ENCODE data around the gene IFNE. TPM values are rescaled to one million over a fixed set of nuclear protein-coding genes. Genes with fewer than 3 reads are reported as not detected.

Gene IFNE, protein sequence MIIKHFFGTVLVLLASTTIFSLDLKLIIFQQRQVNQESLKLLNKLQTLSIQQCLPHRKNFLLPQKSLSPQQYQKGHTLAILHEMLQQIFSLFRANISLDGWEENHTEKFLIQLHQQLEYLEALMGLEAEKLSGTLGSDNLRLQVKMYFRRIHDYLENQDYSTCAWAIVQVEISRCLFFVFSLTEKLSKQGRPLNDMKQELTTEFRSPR
- under 1 TPM in 2 of 5 experiments, not detected in 3; 0.46 to 0.76 TPM for total RNA-seq
- not detected for polyA plus RNA-seq
- total RNA-seq: not detected

DNA sequence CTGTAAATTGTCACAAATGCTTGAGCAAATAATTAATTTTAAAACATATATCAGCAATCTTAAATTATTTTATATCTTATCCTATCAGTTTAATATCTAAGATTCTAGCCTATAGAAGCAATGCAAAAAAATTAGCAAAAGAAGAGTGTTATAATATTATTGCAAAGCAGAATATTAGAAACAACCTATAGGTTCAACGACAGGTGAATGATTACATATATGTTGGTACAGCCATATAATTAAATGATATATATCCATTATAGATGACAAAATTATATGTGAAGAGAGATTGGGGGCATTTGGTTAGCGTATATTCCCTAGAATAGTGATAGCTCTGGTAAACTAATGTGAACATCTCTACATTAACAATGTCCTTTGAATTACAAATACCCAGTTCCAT lies at the start of gene IFNE:
Gene IFNE (minus strand): TSS at position 101 of the 400 bp plus-strand sequence. CDS start 619 bp downstream, outside the sequence.
- ChIA-PET CTCF (interaction anchor here (0.6 kb wide), 1 partner anchor 16 kb away, joined by 3 read pairs; no protein-coding TSS in a partner anchor), POLR2A (no interaction called here)
- no peak for ATAC-seq
- H3K27ac ChIP-seq (ENCODE audit: low read depth, low read length): no peak within 1 kb of the TSS
- H3K27me3 ChIP-seq (ENCODE audit: control insufficient read depth in 2 of 2, insufficient read depth in 2 of 2, low read length in 2 of 2): no peaks in the 10 kb centered on the region
- H3K4me3 ChIP-seq (ENCODE audit: low read length): no peak within 1 kb of the TSS
- peaks cover 0 to 22% (median 12%) of the 10 kb centered on the region in 11 donors for H3K9me3 Mint-ChIP-seq
- peaks cover 0 to 18% (median 8%) of the 10 kb centered on the region in 5 donors for H3K36me3 Mint-ChIP-seq
- intact Hi-C loops (cut with micrococcal nuclease): no loop called here
- H3K9me3 ChIP-seq (ENCODE audit: control insufficient read depth in 2 of 3, low read length in 3 of 3): no peaks in the 10 kb centered on the region
- H3K27ac Mint-ChIP-seq: no peak within 1 kb of the TSS
- DNase-seq: no peak
- H3K4me1 Mint-ChIP-seq: no peaks in the 10 kb centered on the region
- H3K36me3 ChIP-seq (ENCODE audit: control insufficient read depth in 2 of 3, insufficient read depth in 3 of 3, low read length in 3 of 3): no peaks in the 10 kb centered on the region
- H3K4me1 ChIP-seq (ENCODE audit: control insufficient read depth in 2 of 2, insufficient read depth in 2 of 2, low read length in 2 of 2): no peaks in the 10 kb centered on the region
- no peak within 1 kb of the TSS for H3K4me3 Mint-ChIP-seq
- H3K27me3 Mint-ChIP-seq: peaks cover 0 to 13% (median 0%) of the 10 kb centered on the region in 5 donors

DNA sequence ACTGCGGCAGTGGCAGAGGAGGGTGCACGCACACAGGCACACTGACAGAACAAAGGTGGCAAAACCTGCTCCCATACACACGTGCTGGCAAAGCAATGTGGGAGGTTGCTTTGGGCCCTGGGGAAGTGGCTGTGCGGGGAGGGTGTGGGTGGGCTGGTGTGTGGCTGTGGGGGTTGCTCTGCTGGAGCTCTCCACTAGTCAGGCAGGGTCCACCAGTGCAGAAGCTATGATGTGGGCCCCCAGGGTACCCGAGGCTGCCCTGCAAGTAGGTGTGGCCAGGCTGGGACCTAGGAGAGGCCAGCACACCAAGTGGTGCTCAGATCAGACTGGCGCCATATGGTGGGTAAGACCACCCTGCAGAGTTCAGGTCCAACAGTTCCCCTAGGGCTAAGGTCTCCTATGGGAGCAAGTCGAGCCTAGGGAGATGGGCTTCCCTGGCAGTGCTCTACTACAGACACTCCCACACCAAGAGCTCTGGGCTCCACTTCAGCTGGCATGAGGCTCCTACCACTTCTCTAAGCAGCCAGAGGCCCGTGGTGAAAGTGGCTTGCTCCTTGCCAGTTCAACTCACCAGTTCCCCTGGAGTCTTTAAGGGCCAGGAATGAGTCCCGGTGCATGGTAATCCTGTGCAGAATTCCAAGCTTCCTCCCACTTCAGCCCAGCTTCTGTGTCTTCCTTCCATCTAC lies 46.2 kb upstream of the IFNE start:
- H3K4me3 ChIP-seq (ENCODE audit: low read length): no peak overlapping the region
- peaks cover 0 to 2% (median 0%) of the 10 kb centered on the region in 7 donors for H3K4me1 Mint-ChIP-seq
- H3K36me3 Mint-ChIP-seq: peaks cover 0 to 14% (median 10%) of the 10 kb centered on the region in 5 donors
- intact Hi-C loops (cut with micrococcal nuclease): no loop called here
- H3K27ac ChIP-seq (ENCODE audit: low read depth, low read length): no peak overlapping the region
- DNase-seq (no peak), ATAC-seq (no peak)
- no peaks in the 10 kb centered on the region for H3K9me3 ChIP-seq (ENCODE audit: control insufficient read depth in 2 of 3, low read length in 3 of 3)
- H3K4me1 ChIP-seq (ENCODE audit: control insufficient read depth in 2 of 2, insufficient read depth in 2 of 2, low read length in 2 of 2): no peaks in the 10 kb centered on the region
- H3K27me3 ChIP-seq (ENCODE audit: control insufficient read depth in 2 of 2, insufficient read depth in 2 of 2, low read length in 2 of 2): no peaks in the 10 kb centered on the region
- H3K9me3 Mint-ChIP-seq: peaks cover 0 to 15% (median 2%) of the 10 kb centered on the region in 11 donors
- POLR2A ChIA-PET: no interaction called here
- H3K27me3 Mint-ChIP-seq: peaks cover 0 to 7% (median 0%) of the 10 kb centered on the region in 5 donors
- H3K36me3 ChIP-seq (ENCODE audit: control insufficient read depth in 2 of 3, insufficient read depth in 3 of 3, low read length in 3 of 3): no peaks in the 10 kb centered on the region
- no peak overlapping the region for H3K4me3 Mint-ChIP-seq
- CTCF ChIA-PET: no interaction called here
- H3K27ac Mint-ChIP-seq: no peak overlapping the region

DNA sequence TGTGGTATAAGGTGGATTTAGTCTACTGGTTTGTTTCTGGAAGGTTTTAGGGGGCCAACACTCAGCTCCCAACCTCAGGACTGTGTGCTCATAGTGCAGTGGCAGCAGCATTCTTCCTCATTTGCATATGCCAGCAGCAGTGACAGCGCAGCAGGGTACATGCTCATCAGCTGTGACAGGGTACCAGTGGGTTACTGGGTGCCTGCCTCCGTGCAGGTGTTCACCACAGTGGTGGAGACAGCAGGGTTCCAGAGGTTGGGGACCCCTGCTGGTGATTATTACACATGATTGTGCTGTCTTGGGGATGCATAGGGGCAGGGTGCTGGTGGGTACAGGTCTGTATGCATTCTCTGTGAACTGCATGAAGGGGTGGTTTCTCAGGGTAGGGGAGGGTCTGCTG lies 45.5 kb upstream of the IFNE start:
- Histone ChIP-seq H3K27me3 (ENCODE audit: control insufficient read depth in 2 of 2, insufficient read depth in 2 of 2, low read length in 2 of 2) (no peaks in the 10 kb centered on the region), H3K9me3 (ENCODE audit: control insufficient read depth in 2 of 3, low read length in 3 of 3) (no peaks in the 10 kb centered on the region), H3K4me3 (ENCODE audit: low read length) (no peak overlapping the region), H3K27ac (ENCODE audit: low read depth, low read length) (no peak overlapping the region), H3K4me1 (ENCODE audit: control insufficient read depth in 2 of 2, insufficient read depth in 2 of 2, low read length in 2 of 2) (no peaks in the 10 kb centered on the region), H3K36me3 (ENCODE audit: control insufficient read depth in 2 of 3, insufficient read depth in 3 of 3, low read length in 3 of 3) (no peaks in the 10 kb centered on the region)
- Mint-ChIP-seq H3K4me1 (peaks cover 0 to 2% (median 0%) of the 10 kb centered on the region in 7 donors), H3K27ac (no peak overlapping the region), H3K9me3 (peaks cover 0 to 19% (median 3%) of the 10 kb centered on the region in 11 donors), H3K36me3 (peaks cover 0 to 18% (median 7%) of the 10 kb centered on the region in 5 donors), H3K4me3 (no peak overlapping the region), H3K27me3 (peaks cover 0 to 7% (median 0%) of the 10 kb centered on the region in 5 donors)
- POLR2A ChIA-PET: no interaction called here
- no peak for DNase-seq
- CTCF ChIA-PET: no interaction called here
- ATAC-seq: no peak
- intact Hi-C loops (cut with micrococcal nuclease): no loop called here

DNA sequence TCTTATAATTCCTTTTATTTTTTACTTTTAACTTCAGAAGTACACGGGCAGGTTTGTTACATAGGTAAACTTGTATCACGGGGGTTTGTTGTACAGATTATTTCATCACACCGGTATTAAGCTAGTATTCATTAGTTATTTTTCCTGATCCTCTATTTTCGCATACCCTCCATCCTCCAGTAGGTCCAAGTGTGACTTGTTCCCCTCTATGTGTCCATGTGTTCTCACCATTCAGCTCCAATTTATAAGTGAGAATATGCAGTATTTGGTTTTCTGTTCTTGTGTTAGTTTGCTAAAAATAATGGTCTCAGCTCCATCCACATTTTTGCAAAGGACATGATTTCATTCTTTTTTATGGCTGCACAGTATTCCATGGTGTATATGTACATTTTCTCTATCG lies 43.1 kb upstream of the IFNE start:
- ChIA-PET POLR2A (no interaction called here), CTCF (no interaction called here)
- Histone ChIP-seq H3K36me3 (ENCODE audit: control insufficient read depth in 2 of 3, insufficient read depth in 3 of 3, low read length in 3 of 3) (no peaks in the 10 kb centered on the region), H3K4me3 (ENCODE audit: low read length) (no peak overlapping the region), H3K27ac (ENCODE audit: low read depth, low read length) (no peak overlapping the region), H3K27me3 (ENCODE audit: control insufficient read depth in 2 of 2, insufficient read depth in 2 of 2, low read length in 2 of 2) (no peaks in the 10 kb centered on the region), H3K4me1 (ENCODE audit: control insufficient read depth in 2 of 2, insufficient read depth in 2 of 2, low read length in 2 of 2) (no peaks in the 10 kb centered on the region), H3K9me3 (ENCODE audit: control insufficient read depth in 2 of 3, low read length in 3 of 3) (no peaks in the 10 kb centered on the region)
- ATAC-seq (no peak), DNase-seq (no peak)
- Mint-ChIP-seq H3K27me3 (peaks cover 0 to 7% (median 2%) of the 10 kb centered on the region in 5 donors), H3K4me1 (no peaks in the 10 kb centered on the region), H3K4me3 (no peak overlapping the region), H3K9me3 (peaks cover 0 to 25% (median 4%) of the 10 kb centered on the region in 11 donors), H3K27ac (peak overlapping the region in 1 of 9 donors; percentile 34), H3K36me3 (peaks cover 2 to 18% (median 7%) of the 10 kb centered on the region in 5 donors)
- intact Hi-C loops (cut with micrococcal nuclease): no loop called here

DNA sequence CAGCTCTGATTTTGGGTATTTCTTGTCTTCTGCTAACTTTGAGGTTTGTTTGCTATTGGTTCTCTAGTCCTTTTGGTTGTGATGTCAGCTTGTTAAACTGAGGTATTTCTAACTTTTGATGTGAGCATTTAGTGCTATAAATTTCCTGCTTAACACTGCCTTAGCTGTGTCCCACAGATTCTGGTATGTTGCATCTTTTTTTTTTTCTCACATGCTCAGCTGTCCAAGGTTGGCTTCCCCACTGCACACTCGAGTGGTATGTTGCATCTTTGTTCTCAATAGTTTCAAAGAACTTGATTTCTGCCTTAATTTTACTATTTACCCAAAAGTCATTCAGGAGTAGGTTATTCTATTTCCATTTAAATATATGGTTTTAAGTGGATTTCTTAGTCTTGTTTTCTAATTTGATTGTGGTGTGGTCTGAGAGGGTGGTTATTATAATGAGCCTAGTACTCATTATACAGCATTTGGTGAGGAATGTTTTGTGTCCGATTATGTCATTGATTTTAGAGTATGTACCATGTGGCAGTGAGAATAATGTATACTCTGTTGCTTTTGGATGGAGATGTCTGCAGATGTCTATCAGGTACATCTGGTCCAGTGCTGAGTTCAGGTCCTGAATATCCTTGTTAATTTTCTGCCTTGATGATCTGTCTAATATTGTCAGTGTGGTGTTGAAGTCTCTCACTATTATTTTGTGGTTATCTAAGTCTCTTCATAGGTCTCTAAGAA lies 42.2 kb upstream of the IFNE start:
- ChIA-PET CTCF (interaction anchor here (0.6 to 1.1 kb wide), 3 partner anchors 10 to 970 kb away, joined by 4 to 6 read pairs (median 6); no protein-coding TSS in a partner anchor), POLR2A (interaction anchor here (0.7 kb wide), 1 partner anchor 365 kb away, joined by 4 read pairs; no protein-coding TSS in a partner anchor)
- no peaks in the 10 kb centered on the region for H3K9me3 ChIP-seq (ENCODE audit: control insufficient read depth in 2 of 3, low read length in 3 of 3)
- Mint-ChIP-seq H3K4me1 (no peaks in the 10 kb centered on the region), H3K27me3 (peaks cover 0 to 7% (median 2%) of the 10 kb centered on the region in 5 donors), H3K27ac (no peak overlapping the region), H3K4me3 (no peak overlapping the region), H3K9me3 (peaks cover 0 to 25% (median 4%) of the 10 kb centered on the region in 11 donors), H3K36me3 (peaks cover 2 to 18% (median 6%) of the 10 kb centered on the region in 5 donors)
- no peak for DNase-seq
- H3K4me1 ChIP-seq (ENCODE audit: control insufficient read depth in 2 of 2, insufficient read depth in 2 of 2, low read length in 2 of 2): no peaks in the 10 kb centered on the region
- intact Hi-C loops (cut with micrococcal nuclease): no loop called here
- no peak overlapping the region for H3K27ac ChIP-seq (ENCODE audit: low read depth, low read length)
- no peak overlapping the region for H3K4me3 ChIP-seq (ENCODE audit: low read length)
- no peaks in the 10 kb centered on the region for H3K27me3 ChIP-seq (ENCODE audit: control insufficient read depth in 2 of 2, insufficient read depth in 2 of 2, low read length in 2 of 2)
- no peak for ATAC-seq
- no peaks in the 10 kb centered on the region for H3K36me3 ChIP-seq (ENCODE audit: control insufficient read depth in 2 of 3, insufficient read depth in 3 of 3, low read length in 3 of 3)
